IMR-90 (cell line): Measurements from ENCODE around the gene RNU6-8.

ENCODE experiments used
- BHLHE40 ChIP-seq: fragments of 150-350 bp; IDR thresholded peaks from 2 replicates; pipeline ENCODE4 v1.6.1; 2016; ENCODE audit warnings: mild to moderate bottlenecking, low read depth, low read length
- CEBPB ChIP-seq: IDR thresholded peaks from 2 replicates; pipeline ENCODE4 v1.6.1; 2012; ENCODE audit warnings: low read depth, low read length, improper control_type of control experiment
- CHD1 ChIP-seq: IDR thresholded peaks from 2 replicates; pipeline ENCODE4 v1.6.1; 2012; ENCODE audit warnings: low read depth, low read length, improper control_type of control experiment
- FOS ChIP-seq: fragments of 150-350 bp; IDR thresholded peaks from 2 replicates; pipeline ENCODE4 v1.6.1; 2016; ENCODE audit warnings: low read depth, low read length
- MAZ ChIP-seq: IDR thresholded peaks from 2 replicates; pipeline ENCODE4 v1.6.1; 2012; ENCODE audit warnings: low read depth, mild to moderate bottlenecking, low read length, improper control_type of control experiment, moderate library complexity, borderline replicate concordance
- POLR2A ChIP-seq: IDR thresholded peaks from 2 replicates; pipeline ENCODE4 v1.6.1; 2012; ENCODE audit warnings: mild to moderate bottlenecking, low read depth, low read length
- RCOR1 ChIP-seq: IDR thresholded peaks from 2 replicates; pipeline ENCODE4 v1.6.1; 2012; ENCODE audit warnings: mild to moderate bottlenecking, low read length, improper control_type of control experiment; ENCODE audit not compliant: insufficient replicate concordance
- RFX5 ChIP-seq: IDR thresholded peaks from 2 replicates; pipeline ENCODE4 v1.8.0; 2012; ENCODE audit warnings: low read depth, mild to moderate bottlenecking, low read length, moderate library complexity
- TF ChIP-seq, protein P1 (sequence below): conservative IDR thresholded peaks from 2 replicates; pipeline ENCODE4 v1.5.1; 2012; ENCODE audit warnings: mild to moderate bottlenecking, low read depth, low read length, improper control_type of control experiment
- TF ChIP-seq, protein P2 (sequence below): fragments of 150-350 bp; IDR thresholded peaks from 2 replicates; pipeline ENCODE4 v1.6.1; 2016; ENCODE audit warnings: low read depth, mild to moderate bottlenecking, low read length, moderate library complexity, borderline replicate concordance

DNA sequence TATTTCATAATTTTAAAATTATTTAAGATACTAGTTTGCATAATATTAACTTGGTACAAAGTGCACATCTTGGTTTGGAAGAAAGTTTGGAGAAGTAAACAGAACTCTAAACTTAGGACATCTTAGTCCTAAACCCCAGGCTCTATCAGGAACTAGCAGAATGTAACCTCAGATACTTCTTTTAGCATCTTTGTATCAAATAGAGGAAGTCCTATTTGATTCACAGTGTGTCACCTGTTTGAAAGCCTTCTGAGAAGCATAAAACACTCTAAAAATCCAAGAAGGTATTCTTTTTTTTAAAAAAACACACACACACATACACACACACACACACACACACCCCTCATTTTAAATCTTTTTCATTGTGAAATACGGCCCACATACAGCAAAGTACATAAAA lies 13.3 kb downstream of the RNU6-8 start:
- TF ChIP-seq, protein P1, sequence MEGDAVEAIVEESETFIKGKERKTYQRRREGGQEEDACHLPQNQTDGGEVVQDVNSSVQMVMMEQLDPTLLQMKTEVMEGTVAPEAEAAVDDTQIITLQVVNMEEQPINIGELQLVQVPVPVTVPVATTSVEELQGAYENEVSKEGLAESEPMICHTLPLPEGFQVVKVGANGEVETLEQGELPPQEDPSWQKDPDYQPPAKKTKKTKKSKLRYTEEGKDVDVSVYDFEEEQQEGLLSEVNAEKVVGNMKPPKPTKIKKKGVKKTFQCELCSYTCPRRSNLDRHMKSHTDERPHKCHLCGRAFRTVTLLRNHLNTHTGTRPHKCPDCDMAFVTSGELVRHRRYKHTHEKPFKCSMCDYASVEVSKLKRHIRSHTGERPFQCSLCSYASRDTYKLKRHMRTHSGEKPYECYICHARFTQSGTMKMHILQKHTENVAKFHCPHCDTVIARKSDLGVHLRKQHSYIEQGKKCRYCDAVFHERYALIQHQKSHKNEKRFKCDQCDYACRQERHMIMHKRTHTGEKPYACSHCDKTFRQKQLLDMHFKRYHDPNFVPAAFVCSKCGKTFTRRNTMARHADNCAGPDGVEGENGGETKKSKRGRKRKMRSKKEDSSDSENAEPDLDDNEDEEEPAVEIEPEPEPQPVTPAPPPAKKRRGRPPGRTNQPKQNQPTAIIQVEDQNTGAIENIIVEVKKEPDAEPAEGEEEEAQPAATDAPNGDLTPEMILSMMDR = no peak
- TF ChIP-seq POLR2A (no peak), RCOR1 (no peak), CHD1 (no peak), RFX5 (no peak), CEBPB (no peak), BHLHE40 (no peak), MAZ (no peak), FOS (no peak)
- TF ChIP-seq, protein P2, sequence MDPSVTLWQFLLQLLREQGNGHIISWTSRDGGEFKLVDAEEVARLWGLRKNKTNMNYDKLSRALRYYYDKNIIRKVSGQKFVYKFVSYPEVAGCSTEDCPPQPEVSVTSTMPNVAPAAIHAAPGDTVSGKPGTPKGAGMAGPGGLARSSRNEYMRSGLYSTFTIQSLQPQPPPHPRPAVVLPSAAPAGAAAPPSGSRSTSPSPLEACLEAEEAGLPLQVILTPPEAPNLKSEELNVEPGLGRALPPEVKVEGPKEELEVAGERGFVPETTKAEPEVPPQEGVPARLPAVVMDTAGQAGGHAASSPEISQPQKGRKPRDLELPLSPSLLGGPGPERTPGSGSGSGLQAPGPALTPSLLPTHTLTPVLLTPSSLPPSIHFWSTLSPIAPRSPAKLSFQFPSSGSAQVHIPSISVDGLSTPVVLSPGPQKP = no peak
